Smooth muscle cell (in vitro differentiated cells): Measurements from ENCODE around the gene TAF12. TPM values are rescaled to one million over a fixed set of nuclear protein-coding genes. Genes with fewer than 3 reads are reported as not detected.

ENCODE experiments used
- DNase-seq: peaks from one replicate; lab custom pipeline; 2025; ENCODE audit not compliant: unreplicated experiment; lab: John Stamatoyannopoulos, UW
- H2AFZ ChIP-seq: fragments of 200-600 bp; sonication (generic); 2 replicates; pipeline ENCODE4 v1.6.0; 2016; ENCODE audit warnings: antibody characterized with exemption, low read depth, mild to moderate bottlenecking
- H3F3A ChIP-seq: fragments of 200-600 bp; sonication (generic); 2 replicates; pipeline ENCODE4 v1.6.0; 2017; ENCODE audit warnings: antibody characterized with exemption, low read depth
- H3K27ac ChIP-seq: fragments of 200-600 bp; sonication (generic); 2 replicates; pipeline ENCODE4 v1.5.1; 2016; ENCODE audit warnings: low read depth, mild to moderate bottlenecking
- H3K27me3 ChIP-seq: fragments of 200-600 bp; sonication (generic); 2 replicates; pipeline ENCODE4 v1.6.1; 2016; ENCODE audit warnings: low read depth, mild to moderate bottlenecking
- H3K36me3 ChIP-seq: fragments of 200-600 bp; sonication (generic); 2 replicates; pipeline ENCODE4 v1.5.1; 2016; ENCODE audit warnings: low read depth
- H3K4me1 ChIP-seq: fragments of 200-600 bp; sonication (generic); 2 replicates; pipeline ENCODE4 v1.5.1; 2016; ENCODE audit warnings: low read depth
- H3K4me2 ChIP-seq: fragments of 200-600 bp; sonication (generic); 2 replicates; pipeline ENCODE4 v1.6.0; 2016; ENCODE audit warnings: mild to moderate bottlenecking
- H3K4me3 ChIP-seq: fragments of 200-600 bp; sonication (generic); 2 replicates; pipeline ENCODE4 v1.5.1; 2016; ENCODE audit warnings: mild to moderate bottlenecking
- H3K79me2 ChIP-seq: fragments of 200-600 bp; sonication (generic); 2 replicates; pipeline ENCODE4 v1.6.0; 2016; ENCODE audit warnings: low read depth, mild to moderate bottlenecking
- H3K9ac ChIP-seq: fragments of 200-600 bp; sonication (generic); 2 replicates; pipeline ENCODE4 v1.6.0; 2016; ENCODE audit warnings: low read depth
- H3K9me3 ChIP-seq: fragments of 200-600 bp; sonication (generic); replicated peaks from 2 replicates; pipeline ENCODE4 v1.5.1; 2016; ENCODE audit warnings: low read depth
- H4K20me1 ChIP-seq: fragments of 200-600 bp; sonication (generic); 2 replicates; pipeline ENCODE4 v1.6.0; 2016; ENCODE audit warnings: low read depth
- WGBS: methylation state at CpG from one replicate; pipeline ENCODE4 v1.1.7; 2016; ENCODE audit warnings: low lambda C conversion rate; 5-methylcytosine and 5-hydroxymethylcytosine counted together
- polyA plus RNA-seq: library from polyadenylated mRNA; unstranded; fragments of >200 nt; fragmentation: Nextera tagmentation; extraction: Ambion mirVana; gene quantifications from 2 replicates; pipeline ENCODE4 v1.2.1, GENCODE V29; 2016
- small RNA-seq: library from RNA; depleted of rRNA; stranded (forward); fragments of <200 nt; gene quantifications from one replicate; pipeline ENCODE3, GENCODE V24; 2014
- total RNA-seq: library from RNA; depleted of rRNA; stranded (reverse); fragments of >200 nt; gene quantifications from 2 replicates; pipeline ENCODE4 v1.2.3, GENCODE V29; 2014
- TF ChIP-seq, protein P1 (sequence below): fragments of 200-600 bp; sonication (generic); IDR thresholded peaks from 2 replicates; pipeline ENCODE4 v1.5.1; 2017; ENCODE audit warnings: borderline replicate concordance, mild to moderate bottlenecking, antibody characterized with exemption; ENCODE audit not compliant: insufficient read depth, poor library complexity, severe bottlenecking

Gene TAF12
- total and polyA plus RNA-seq, 2 experiments from 2014 or later = 34.8 to 47.1 TPM

DNA sequence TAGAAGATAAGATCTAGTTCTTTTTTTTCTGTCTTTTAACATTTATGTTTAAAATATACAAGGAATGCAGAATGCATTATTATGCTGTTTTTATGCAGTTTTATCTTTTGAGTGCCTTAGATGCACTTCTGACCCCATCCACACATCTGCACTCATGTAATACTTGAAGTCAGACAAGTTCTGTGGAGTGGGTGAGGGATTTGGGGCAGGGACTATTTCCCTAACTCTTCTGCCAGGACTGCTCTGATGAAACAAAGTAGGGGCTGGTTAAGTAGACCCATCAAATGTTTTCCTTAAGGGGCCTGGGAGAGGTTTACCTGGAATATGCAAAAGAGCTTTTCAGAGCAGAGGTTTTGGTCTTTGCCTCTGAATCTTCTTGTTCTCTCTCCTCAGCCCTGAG, 78.6 kb downstream of the TAF12 start:
- Histone ChIP-seq H3K4me1 (no peaks in the 10 kb centered on the region), H4K20me1 (no peaks in the 10 kb centered on the region), H3K4me3 (no peak overlapping the region), H3K9ac (no peak overlapping the region), H3K27me3 (no peaks in the 10 kb centered on the region), H3K27ac (no peak overlapping the region), H3K9me3 (no peaks in the 10 kb centered on the region), H3K79me2 (no peaks in the 10 kb centered on the region), H2AFZ (no peak overlapping the region), H3K36me3 (peaks cover 23% of the 10 kb centered on the region), H3F3A (no peaks in the 10 kb centered on the region), H3K4me2 (no peak overlapping the region)
- TF ChIP-seq, protein P1, sequence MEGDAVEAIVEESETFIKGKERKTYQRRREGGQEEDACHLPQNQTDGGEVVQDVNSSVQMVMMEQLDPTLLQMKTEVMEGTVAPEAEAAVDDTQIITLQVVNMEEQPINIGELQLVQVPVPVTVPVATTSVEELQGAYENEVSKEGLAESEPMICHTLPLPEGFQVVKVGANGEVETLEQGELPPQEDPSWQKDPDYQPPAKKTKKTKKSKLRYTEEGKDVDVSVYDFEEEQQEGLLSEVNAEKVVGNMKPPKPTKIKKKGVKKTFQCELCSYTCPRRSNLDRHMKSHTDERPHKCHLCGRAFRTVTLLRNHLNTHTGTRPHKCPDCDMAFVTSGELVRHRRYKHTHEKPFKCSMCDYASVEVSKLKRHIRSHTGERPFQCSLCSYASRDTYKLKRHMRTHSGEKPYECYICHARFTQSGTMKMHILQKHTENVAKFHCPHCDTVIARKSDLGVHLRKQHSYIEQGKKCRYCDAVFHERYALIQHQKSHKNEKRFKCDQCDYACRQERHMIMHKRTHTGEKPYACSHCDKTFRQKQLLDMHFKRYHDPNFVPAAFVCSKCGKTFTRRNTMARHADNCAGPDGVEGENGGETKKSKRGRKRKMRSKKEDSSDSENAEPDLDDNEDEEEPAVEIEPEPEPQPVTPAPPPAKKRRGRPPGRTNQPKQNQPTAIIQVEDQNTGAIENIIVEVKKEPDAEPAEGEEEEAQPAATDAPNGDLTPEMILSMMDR = no peak
- no peak for DNase-seq

DNA sequence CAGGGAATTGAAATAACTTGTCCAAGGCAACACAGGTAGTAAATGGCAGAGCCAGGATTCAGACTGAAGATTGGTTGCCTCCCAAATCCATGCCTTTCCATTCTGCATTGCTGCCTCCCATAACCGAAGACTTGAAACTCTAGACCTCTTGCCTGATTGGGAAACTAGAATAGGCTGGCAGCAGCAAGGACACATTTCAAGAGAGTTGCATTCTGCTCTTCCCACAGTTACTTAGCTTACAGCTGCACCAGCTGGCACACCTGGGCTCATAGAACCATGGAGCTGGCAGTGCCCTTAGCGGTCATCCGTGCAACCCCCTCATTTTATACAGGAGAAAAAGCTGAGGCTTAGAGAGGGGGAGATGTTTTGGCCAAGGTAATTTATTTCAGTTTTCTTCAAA, 82.0 kb downstream of the TAF12 start:
- Histone ChIP-seq H3K9ac (no peak overlapping the region), H3K79me2 (no peaks in the 10 kb centered on the region), H3K27me3 (no peaks in the 10 kb centered on the region), H3K4me1 (no peaks in the 10 kb centered on the region), H3K4me3 (no peak overlapping the region), H3F3A (no peaks in the 10 kb centered on the region), H3K27ac (no peak overlapping the region), H4K20me1 (no peaks in the 10 kb centered on the region), H2AFZ (no peak overlapping the region), H3K4me2 (no peak overlapping the region), H3K36me3 (peaks cover 23% of the 10 kb centered on the region), H3K9me3 (no peaks in the 10 kb centered on the region)
- TF ChIP-seq, protein P1 = no peak
- WGBS = 98% methylated on average over 3 of the region's 3 CpGs
- DNase-seq = no peak

Small RNAs within 50 kb of the gene (small RNA-seq; reads per million reads assigned to genes)
- not detected for gene RF00422
- not detected for gene RNU11
- gene SNORA16A = not detected
- not detected for gene SNORA44
- gene SNORA61 = not detected
- gene SNORD99 = 63,442 reads per million, percentile 100 among the genes with 10 or more reads in this experiment

Other genes starting within 250 kb of the TAF12 start
- gene RCC1, start 137.0 kb downstream of the TAF12 start, total RNA-seq = 8.9 and 20.1 TPM in 2 replicates
- 10.5 and 16.1 TPM in 2 replicates for gene RCC1, start 137.0 kb downstream of the TAF12 start, polyA plus RNA-seq
- gene TRNAU1AP, start 90.0 kb downstream of the TAF12 start, total RNA-seq = 12.0 and 25.1 TPM in 2 replicates
- 13.8 and 26.2 TPM in 2 replicates for gene TRNAU1AP, start 90.0 kb downstream of the TAF12 start, polyA plus RNA-seq
- gene RAB42, start 50.8 kb downstream of the TAF12 start, total RNA-seq = 4.7 and 8.6 TPM in 2 replicates
- gene RAB42, start 50.8 kb downstream of the TAF12 start, polyA plus RNA-seq = 9.0 and 9.7 TPM in 2 replicates
- not detected in 2 replicates for gene RNU11, start 5.5 kb upstream of the TAF12 start, total RNA-seq
- 16.9 TPM in 1 of 2 replicates, not detected in the other for gene RNU11, start 5.5 kb upstream of the TAF12 start, polyA plus RNA-seq
- gene GMEB1, start 25.7 kb upstream of the TAF12 start, total RNA-seq = 12.3 and 16.3 TPM in 2 replicates
- 8.5 and 13.0 TPM in 2 replicates for gene GMEB1, start 25.7 kb upstream of the TAF12 start, polyA plus RNA-seq
- 76.8 and 77.5 TPM in 2 replicates for gene YTHDF2, start 93.9 kb upstream of the TAF12 start, total RNA-seq
- gene YTHDF2, start 93.9 kb upstream of the TAF12 start, polyA plus RNA-seq = 68.4 and 79.1 TPM in 2 replicates
- gene OPRD1, start 169.1 kb upstream of the TAF12 start, total RNA-seq = 0.90 and 0.94 TPM in 2 replicates
- 0.48 and 1.5 TPM in 2 replicates for gene OPRD1, start 169.1 kb upstream of the TAF12 start, polyA plus RNA-seq